Glutamatergic neuron (in vitro differentiated cells): Measurements from ENCODE around the gene DHX58. TPM values are rescaled to one million over a fixed set of nuclear protein-coding genes. Genes with fewer than 3 reads are reported as not detected.
A peak's percentile ranks its signal among the peaks of the same experiment; 100 is the strongest.

Experiments used
- DNase-seq: peaks from one replicate; pipeline ENCODE4 v3.0.0; 2022
- H3K27ac Mint-ChIP-seq: one replicate; pipeline ENCODE4 v1.8.0; 2020; ENCODE audit warnings: mild to moderate bottlenecking, mixed read lengths, inconsistent platforms; ENCODE audit not compliant: unreplicated experiment
- H3K27me3 Mint-ChIP-seq: one replicate; pipeline ENCODE4 v1.8.0; 2020; ENCODE audit warnings: mild to moderate bottlenecking, moderate library complexity, mixed read lengths, inconsistent platforms; ENCODE audit not compliant: unreplicated experiment
- H3K36me3 Mint-ChIP-seq: one replicate; pipeline ENCODE4 v1.8.0; 2020; ENCODE audit warnings: mild to moderate bottlenecking, mixed read lengths, inconsistent platforms; ENCODE audit not compliant: unreplicated experiment
- H3K4me1 Mint-ChIP-seq: one replicate; pipeline ENCODE4 v1.8.0; 2020; ENCODE audit warnings: mild to moderate bottlenecking, low read depth, mixed read lengths, inconsistent platforms; ENCODE audit not compliant: unreplicated experiment
- H3K4me3 Mint-ChIP-seq: one replicate; pipeline ENCODE4 v1.8.0; 2020; ENCODE audit warnings: mild to moderate bottlenecking, mixed read lengths, inconsistent platforms; ENCODE audit not compliant: unreplicated experiment
- H3K9me3 Mint-ChIP-seq: one replicate; pipeline ENCODE4 v1.8.0; 2020; ENCODE audit warnings: mild to moderate bottlenecking, moderate library complexity, mixed read lengths, inconsistent platforms; ENCODE audit not compliant: unreplicated experiment
- total RNA-seq: library from RNA; stranded (reverse); fragmentation: NEBNext Ultra II Directional; extraction: Animal tissue kit (Norgen Biotek cat#: 25700); gene quantifications from one replicate; pipeline ENCODE4 v1.2.1, GENCODE V29; 2021; ENCODE audit not compliant: unreplicated experiment
- TF ChIP-seq, protein P1 (sequence below): fragments of 200-600 bp; sonication (generic); IDR thresholded peaks from one replicate; pipeline ENCODE4 v1.5.0; 2021; ENCODE audit not compliant: partially characterized antibody, unreplicated experiment

DHX58 gene
- total RNA-seq, 1 donor from 2014 or later: 0.42 TPM

DNA sequence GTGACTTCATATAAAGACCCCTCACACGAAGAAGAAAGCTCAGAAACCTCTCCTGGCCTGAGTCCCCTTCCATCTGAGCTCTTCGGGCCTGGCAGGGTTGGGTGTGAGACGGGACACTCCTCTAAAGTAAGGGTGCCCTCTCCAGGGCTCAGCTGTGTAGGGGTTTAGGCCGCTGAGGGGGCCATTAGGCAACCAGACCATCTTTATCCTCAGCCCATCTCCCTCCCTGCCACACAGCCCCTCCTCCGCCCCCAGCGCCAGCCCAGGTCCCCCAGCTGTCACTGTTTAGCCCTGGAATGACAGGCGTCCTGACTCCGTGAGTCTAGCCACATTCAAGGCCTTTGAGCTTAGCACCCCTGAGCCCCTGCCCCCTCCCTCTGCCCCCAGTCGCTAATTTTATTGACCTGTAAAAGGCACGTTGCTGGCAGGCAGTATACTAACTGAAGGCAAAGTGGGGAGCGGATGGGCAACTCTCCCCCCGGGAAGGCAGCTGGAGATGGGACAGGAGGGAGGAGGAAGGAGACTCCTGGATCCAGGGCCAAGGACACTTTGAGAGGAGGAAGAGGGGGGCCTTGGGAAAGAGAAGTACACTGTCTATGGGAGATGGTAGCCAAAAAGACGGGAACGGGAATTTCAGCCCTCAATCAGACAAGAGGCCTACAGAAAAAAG is 13.6 kb downstream of the DHX58 start:
- Mint-ChIP-seq H3K4me3 (peak overlapping the region; percentile 64), H3K27ac (no peak overlapping the region), H3K9me3 (peaks cover 2% of the 10 kb centered on the region), H3K27me3 (peaks cover 15% of the 10 kb centered on the region), H3K36me3 (no peaks in the 10 kb centered on the region), H3K4me1 (peaks cover 10% of the 10 kb centered on the region)
- peak; percentile 62 for DNase-seq
- TF ChIP-seq, protein P1, sequence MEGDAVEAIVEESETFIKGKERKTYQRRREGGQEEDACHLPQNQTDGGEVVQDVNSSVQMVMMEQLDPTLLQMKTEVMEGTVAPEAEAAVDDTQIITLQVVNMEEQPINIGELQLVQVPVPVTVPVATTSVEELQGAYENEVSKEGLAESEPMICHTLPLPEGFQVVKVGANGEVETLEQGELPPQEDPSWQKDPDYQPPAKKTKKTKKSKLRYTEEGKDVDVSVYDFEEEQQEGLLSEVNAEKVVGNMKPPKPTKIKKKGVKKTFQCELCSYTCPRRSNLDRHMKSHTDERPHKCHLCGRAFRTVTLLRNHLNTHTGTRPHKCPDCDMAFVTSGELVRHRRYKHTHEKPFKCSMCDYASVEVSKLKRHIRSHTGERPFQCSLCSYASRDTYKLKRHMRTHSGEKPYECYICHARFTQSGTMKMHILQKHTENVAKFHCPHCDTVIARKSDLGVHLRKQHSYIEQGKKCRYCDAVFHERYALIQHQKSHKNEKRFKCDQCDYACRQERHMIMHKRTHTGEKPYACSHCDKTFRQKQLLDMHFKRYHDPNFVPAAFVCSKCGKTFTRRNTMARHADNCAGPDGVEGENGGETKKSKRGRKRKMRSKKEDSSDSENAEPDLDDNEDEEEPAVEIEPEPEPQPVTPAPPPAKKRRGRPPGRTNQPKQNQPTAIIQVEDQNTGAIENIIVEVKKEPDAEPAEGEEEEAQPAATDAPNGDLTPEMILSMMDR: no peak

DNA sequence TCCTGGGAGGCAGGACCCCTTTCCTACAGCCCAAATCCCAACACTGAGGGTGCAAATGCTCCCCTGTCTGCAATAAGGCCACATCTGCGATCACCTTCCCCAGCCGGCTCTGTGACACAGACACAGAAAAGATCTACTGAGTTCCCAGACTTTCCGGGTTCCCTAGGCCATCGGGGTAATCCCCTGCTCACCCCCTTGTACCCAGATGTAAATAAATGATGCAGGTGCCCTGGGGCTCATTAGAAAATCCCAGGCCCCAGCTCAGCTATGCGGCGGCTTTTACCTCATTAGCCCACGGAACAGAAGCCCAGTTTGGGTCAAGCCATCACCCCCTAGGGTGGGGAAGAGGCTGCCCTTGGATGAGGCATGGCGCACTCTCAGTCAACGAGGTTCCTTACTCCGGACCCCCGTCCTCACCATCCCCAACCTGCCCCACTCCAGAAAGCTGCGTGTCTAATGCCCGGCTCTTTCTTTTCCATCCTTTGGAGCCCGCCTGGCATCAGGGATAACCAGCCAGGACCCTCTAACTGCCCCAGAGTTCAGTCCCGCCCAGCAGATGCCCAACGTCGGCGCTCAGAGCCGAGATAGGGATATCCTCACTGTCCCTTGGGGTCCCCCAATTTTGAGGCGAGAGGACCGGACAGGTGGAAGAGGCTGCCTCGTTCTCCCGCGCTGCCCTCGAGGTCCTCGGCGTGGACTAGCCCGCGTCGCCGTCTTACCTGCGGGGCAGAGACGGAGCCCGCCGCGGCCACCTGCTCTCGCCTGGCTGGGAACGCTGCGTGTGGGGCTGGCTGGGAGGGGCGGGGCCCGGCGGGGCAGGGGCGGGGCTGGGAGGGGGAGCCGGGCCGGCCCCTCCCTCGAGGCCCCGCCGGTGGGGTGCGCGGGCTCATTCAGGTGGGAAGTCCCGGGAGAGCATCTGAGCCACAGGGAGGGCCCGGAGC is 14.6 kb downstream of the DHX58 start, which contains the start of gene ZNF385C:
Gene ZNF385C (minus strand): TSS at position 783 of the 941 bp plus-strand sequence. CDS start 35,417 bp downstream, outside the sequence.
- DNase-seq: peak; percentile 45
- no peak within 1 kb of the TSS for H3K27ac Mint-ChIP-seq
- no peaks in the 10 kb centered on the region for H3K36me3 Mint-ChIP-seq
- TF ChIP-seq, protein P1: no peak
- H3K27me3 Mint-ChIP-seq: peaks cover 15% of the 10 kb centered on the region
- peak within 1 kb of the TSS; percentile 64 for H3K4me3 Mint-ChIP-seq
- H3K4me1 Mint-ChIP-seq: peaks cover 10% of the 10 kb centered on the region
- H3K9me3 Mint-ChIP-seq: peaks cover 2% of the 10 kb centered on the region

DNA sequence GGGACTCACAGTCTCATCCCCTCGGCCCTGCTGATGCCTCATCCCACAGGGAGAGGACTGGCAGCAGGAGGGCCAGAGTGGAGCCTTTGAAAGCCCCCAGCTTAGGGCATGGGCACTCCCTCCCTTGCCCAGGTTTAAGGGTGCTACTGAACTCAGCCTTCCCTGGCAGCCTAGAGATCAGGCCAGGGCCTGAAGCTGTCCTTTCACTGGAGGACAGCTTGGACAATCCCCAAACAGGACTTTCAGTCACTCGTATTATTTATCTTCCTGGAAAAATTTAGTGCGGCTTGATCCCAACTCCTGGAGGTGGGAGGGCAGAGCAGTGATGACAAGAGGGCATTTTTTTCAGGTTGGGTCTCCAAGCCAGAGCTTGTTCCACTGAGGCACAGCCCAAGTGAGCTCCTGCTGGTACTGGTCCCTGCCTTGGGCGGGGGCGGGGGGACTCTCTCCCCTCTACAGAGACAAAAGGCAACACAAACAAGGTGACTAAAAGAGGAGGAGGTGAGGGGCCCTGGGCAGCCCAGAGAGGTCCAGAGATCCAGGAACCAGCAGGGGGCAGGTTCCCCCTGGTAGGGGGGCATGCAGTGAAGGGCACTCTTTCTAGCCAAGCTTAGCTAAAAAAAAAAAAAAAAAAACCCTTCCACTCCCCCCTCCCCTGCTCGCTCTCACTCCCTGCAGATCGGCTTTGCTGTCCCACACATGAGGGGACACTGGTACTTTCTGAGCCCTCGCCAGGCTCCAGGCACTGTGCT is 16.0 kb downstream of the DHX58 start:
- Mint-ChIP-seq H3K27me3 (peaks cover 15% of the 10 kb centered on the region), H3K27ac (no peak overlapping the region), H3K9me3 (no peaks in the 10 kb centered on the region), H3K36me3 (no peaks in the 10 kb centered on the region), H3K4me1 (peaks cover 10% of the 10 kb centered on the region), H3K4me3 (no peak overlapping the region)
- DNase-seq: no peak
- TF ChIP-seq, protein P1: peak; percentile 21

DNA sequence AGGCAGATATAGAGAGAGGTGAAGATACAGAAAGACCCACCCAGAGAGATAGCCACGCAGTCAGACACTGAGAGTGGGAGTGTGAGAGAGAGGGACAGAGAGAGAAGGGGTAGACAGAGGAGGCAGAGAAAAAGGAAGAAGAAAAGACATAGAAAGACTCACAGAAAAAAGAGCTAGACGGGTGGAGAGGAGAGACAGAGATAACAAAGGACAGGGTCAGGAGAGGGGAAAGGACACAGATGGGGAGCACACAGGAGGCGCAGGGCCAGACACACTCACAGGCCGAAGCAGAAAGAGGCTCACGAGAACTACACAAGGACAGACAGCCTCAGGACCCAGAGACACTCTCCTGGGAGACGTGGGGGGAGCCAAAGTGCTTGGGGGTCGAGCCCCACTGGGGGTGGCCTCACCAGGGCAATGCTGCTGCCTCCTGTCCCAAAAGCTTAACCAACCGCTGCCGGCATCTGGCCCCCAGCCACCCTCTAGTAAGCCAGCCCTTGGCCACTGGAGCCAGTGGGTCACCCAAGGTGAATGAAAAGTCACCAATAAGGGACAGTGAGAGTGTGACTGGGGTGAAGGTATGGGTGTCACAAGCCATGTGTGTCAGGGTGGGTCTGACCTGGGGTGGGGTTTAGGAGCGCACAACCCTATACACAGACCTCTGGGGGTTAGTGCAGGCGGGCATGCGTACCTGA is 18.0 kb downstream of the DHX58 start:
- Mint-ChIP-seq H3K9me3 (no peaks in the 10 kb centered on the region), H3K27me3 (peaks cover 14% of the 10 kb centered on the region)
- TF ChIP-seq, protein P1: no peak

More for the DNA sequence above, 18.0 kb downstream of the DHX58 start:
- Mint-ChIP-seq H3K27ac (no peak overlapping the region), H3K4me1 (peaks cover 10% of the 10 kb centered on the region), H3K4me3 (no peak overlapping the region), H3K36me3 (no peaks in the 10 kb centered on the region)
- DNase-seq: no peak
